MM.1S (cell line): Measurements from ENCODE around the gene NDUFA11.
"Not testable (repeated sequence)": the region's sequence is repeated elsewhere in the genome, so short reads cannot be mapped to it uniquely, and the experiment has no call there.

Experiments
- DNase-seq: peaks from one replicate; pipeline ENCODE4 v3.0.0-alpha.2; 2015
- H2AFZ ChIP-seq: fragments of 300-600 bp; sonication (generic); 2 replicates; pipeline ENCODE4 v1.6.0; 2016; ENCODE audit warnings: antibody characterized with exemption, low read length
- H3F3A ChIP-seq: fragments of 300-600 bp; sonication (generic); 2 replicates; pipeline ENCODE4 v1.6.1; 2016; ENCODE audit warnings: mild to moderate bottlenecking, antibody characterized with exemption, low read length, moderate library complexity, mixed read lengths; ENCODE audit not compliant: insufficient read depth
- H3K27ac ChIP-seq: fragments of 300-600 bp; sonication (generic); 2 replicates; pipeline ENCODE4 v1.5.1; 2016; ENCODE audit warnings: mild to moderate bottlenecking, low read length
- H3K27me3 ChIP-seq: fragments of 300-600 bp; sonication (generic); replicated peaks from 2 replicates; pipeline ENCODE4 v1.6.0; 2016; ENCODE audit warnings: low read length; ENCODE audit not compliant: insufficient read depth
- H3K36me3 ChIP-seq: fragments of 300-600 bp; sonication (generic); replicated peaks from 2 replicates; pipeline ENCODE4 v1.6.1; 2016; ENCODE audit warnings: mild to moderate bottlenecking, low read length, mixed read lengths; ENCODE audit not compliant: insufficient read depth
- H3K4me1 ChIP-seq: fragments of 300-600 bp; sonication (generic); 2 replicates; pipeline ENCODE4 v1.6.1; 2016; ENCODE audit warnings: low read length, mixed read lengths
- H3K4me2 ChIP-seq: fragments of 300-600 bp; sonication (generic); 2 replicates; pipeline ENCODE4 v1.6.0; 2016; ENCODE audit warnings: low read depth, low read length
- H3K4me3 ChIP-seq: fragments of 300-600 bp; sonication (generic); 2 replicates; pipeline ENCODE4 v1.5.1; 2016; ENCODE audit warnings: low read length, mixed read lengths
- H3K79me2 ChIP-seq: fragments of 300-600 bp; sonication (generic); 2 replicates; pipeline ENCODE4 v1.6.1; 2016; ENCODE audit warnings: mixed run types, low read length, mixed read lengths
- H3K9ac ChIP-seq: fragments of 300-600 bp; sonication (generic); 2 replicates; pipeline ENCODE4 v1.6.1; 2016; ENCODE audit warnings: low read length, mixed read lengths
- H3K9me2 ChIP-seq: fragments of 300-600 bp; sonication (generic); replicated peaks from 2 replicates; pipeline ENCODE4 v1.6.1; 2016; ENCODE audit warnings: mild to moderate bottlenecking, low read length, mixed read lengths; ENCODE audit not compliant: insufficient read depth
- H3K9me3 ChIP-seq: fragments of 300-600 bp; sonication (generic); replicated peaks from 2 replicates; pipeline ENCODE4 v1.6.1; 2016; ENCODE audit warnings: mild to moderate bottlenecking, low read length, mixed read lengths; ENCODE audit not compliant: insufficient read depth
- H4K20me1 ChIP-seq: fragments of 300-600 bp; sonication (generic); 2 replicates; pipeline ENCODE4 v1.6.1; 2016; ENCODE audit warnings: mild to moderate bottlenecking, low read length, moderate library complexity, mixed read lengths; ENCODE audit not compliant: insufficient read depth
- CTCF ChIP-seq: fragments of 300-600 bp; sonication (generic); IDR thresholded peaks from 2 replicates; pipeline ENCODE4 v1.5.1; 2016; ENCODE audit warnings: antibody characterized with exemption, low read length, mixed read lengths
- EZH2 ChIP-seq: fragments of 300-600 bp; sonication (generic); optimal IDR thresholded peaks from 2 replicates; pipeline ENCODE3; 2017; ENCODE audit warnings: low read depth, mild to moderate bottlenecking, antibody characterized with exemption, low read length, mixed read lengths
- EZH2phosphoT487 ChIP-seq: fragments of 300-600 bp; sonication (generic); IDR thresholded peaks from 2 replicates; pipeline ENCODE4 v1.6.1; 2018; ENCODE audit warnings: antibody characterized with exemption, low read length

Gene NDUFA11

DNA sequence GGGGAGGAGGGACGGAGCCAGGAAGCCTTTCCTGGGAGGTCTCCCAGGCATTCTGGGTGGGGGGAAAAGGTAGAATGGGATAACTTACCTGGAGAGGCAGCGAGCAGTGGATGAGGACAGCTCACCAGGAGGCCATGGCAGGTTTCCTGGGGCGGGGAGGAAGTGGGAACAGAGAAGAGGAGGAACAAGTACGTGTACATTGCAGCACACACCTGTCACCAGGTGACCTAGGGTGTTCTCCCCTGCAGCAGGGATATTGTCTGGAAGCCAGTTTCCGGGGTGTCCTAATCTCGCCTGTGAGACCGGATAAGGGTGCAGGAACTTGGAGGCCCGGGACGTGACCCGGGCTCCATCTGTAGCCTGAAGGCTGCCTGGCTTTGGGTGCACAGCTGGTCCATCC lies 52.3 kb downstream of the NDUFA11 start, which contains the start of gene FUT3:
TSS of gene FUT3 (minus strand) at position 148 of the 400 bp plus-strand sequence.
- DNase-seq: no peak
- H3K4me2 ChIP-seq: no peak within 1 kb of the TSS

GRCh38 chr19:5850743-5851293 lies 52.8 kb downstream of the NDUFA11 start:
- no peaks in the 10 kb centered on the region for H3F3A ChIP-seq
- H3K9ac ChIP-seq: no peak overlapping the region
- no peak overlapping the region for H2AFZ ChIP-seq
- H3K36me3 ChIP-seq: no peaks in the 10 kb centered on the region
- DNase-seq: no peak
- H3K27ac ChIP-seq: no peak overlapping the region
- TF ChIP-seq EZH2 (no peak), CTCF (no peak), EZH2phosphoT487 (no peak)
- no peaks in the 10 kb centered on the region for H3K79me2 ChIP-seq
- H3K4me2 ChIP-seq: no peak overlapping the region
- no peaks in the 10 kb centered on the region for H3K9me2 ChIP-seq
- H4K20me1 ChIP-seq: no peaks in the 10 kb centered on the region
- no peaks in the 10 kb centered on the region for H3K9me3 ChIP-seq
- H3K27me3 ChIP-seq: peaks cover 94% of the 10 kb centered on the region
- no peak overlapping the region for H3K4me3 ChIP-seq
- no peaks in the 10 kb centered on the region for H3K4me1 ChIP-seq

More for the DNA sequence above, 52.3 kb downstream of the NDUFA11 start, which contains the start of gene FUT3:
- Histone ChIP-seq H3K27ac (no peak within 1 kb of the TSS), H3K9me3 (no peaks in the 10 kb centered on the region), H3K79me2 (no peaks in the 10 kb centered on the region), H3F3A (no peaks in the 10 kb centered on the region), H3K27me3 (peaks cover 96% of the 10 kb centered on the region), H3K9me2 (no peaks in the 10 kb centered on the region), H3K9ac (no peak within 1 kb of the TSS), H4K20me1 (no peaks in the 10 kb centered on the region), H3K4me1 (no peaks in the 10 kb centered on the region), H3K36me3 (no peaks in the 10 kb centered on the region), H2AFZ (no peak within 1 kb of the TSS), H3K4me3 (no peak within 1 kb of the TSS)
- no peak for TF ChIP-seq CTCF
- TF ChIP-seq EZH2phosphoT487: no peak
- no peak for TF ChIP-seq EZH2

DNA sequence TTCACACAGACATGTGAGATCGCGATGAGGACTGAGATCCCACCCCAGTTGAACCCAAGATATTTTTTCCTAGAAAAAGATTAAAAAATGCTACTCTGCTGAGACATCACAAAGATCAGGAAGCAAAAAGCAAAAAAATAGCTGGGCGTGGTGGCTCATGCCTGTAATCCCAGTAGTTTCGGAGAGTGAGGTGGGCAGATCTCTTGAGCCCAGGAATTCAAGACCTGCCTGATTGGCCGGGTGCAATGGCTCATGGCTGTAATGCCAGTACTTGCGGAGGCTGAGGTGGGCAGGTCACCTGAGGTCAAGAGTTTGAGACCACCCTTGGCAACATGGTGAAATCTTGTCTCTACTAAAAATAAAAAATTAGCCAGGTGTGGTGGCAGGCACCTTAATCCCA lies 53.4 kb downstream of the NDUFA11 start:
- TF ChIP-seq CTCF (no peak), EZH2phosphoT487 (no peak), EZH2 (no peak)
- no peak overlapping the region for H3K4me2 ChIP-seq

GRCh38 chr19:5848621-5849020 lies 55.0 kb downstream of the NDUFA11 start:
- not testable (repeated sequence) for DNase-seq, H3K4me2 ChIP-seq, H3K79me2 ChIP-seq, H3K9me2 ChIP-seq, H3K9me3 ChIP-seq, H3K4me3 ChIP-seq, H3K9ac ChIP-seq, H3K27ac ChIP-seq, H4K20me1 ChIP-seq, H3F3A ChIP-seq, H3K4me1 ChIP-seq, H2AFZ ChIP-seq, H3K36me3 ChIP-seq
- H3K27me3 ChIP-seq: peaks cover 90% of the 10 kb centered on the region

More for the DNA sequence above, 53.4 kb downstream of the NDUFA11 start:
- Histone ChIP-seq H3K9me3 (no peaks in the 10 kb centered on the region), H2AFZ (no peak overlapping the region), H3K9me2 (no peaks in the 10 kb centered on the region), H3K9ac (no peak overlapping the region), H3F3A (no peaks in the 10 kb centered on the region), H3K4me3 (no peak overlapping the region), H3K27ac (no peak overlapping the region), H3K36me3 (no peaks in the 10 kb centered on the region), H4K20me1 (no peaks in the 10 kb centered on the region), H3K27me3 (peaks cover 93% of the 10 kb centered on the region), H3K79me2 (no peaks in the 10 kb centered on the region), H3K4me1 (no peaks in the 10 kb centered on the region)
- DNase-seq: no peak

DNA sequence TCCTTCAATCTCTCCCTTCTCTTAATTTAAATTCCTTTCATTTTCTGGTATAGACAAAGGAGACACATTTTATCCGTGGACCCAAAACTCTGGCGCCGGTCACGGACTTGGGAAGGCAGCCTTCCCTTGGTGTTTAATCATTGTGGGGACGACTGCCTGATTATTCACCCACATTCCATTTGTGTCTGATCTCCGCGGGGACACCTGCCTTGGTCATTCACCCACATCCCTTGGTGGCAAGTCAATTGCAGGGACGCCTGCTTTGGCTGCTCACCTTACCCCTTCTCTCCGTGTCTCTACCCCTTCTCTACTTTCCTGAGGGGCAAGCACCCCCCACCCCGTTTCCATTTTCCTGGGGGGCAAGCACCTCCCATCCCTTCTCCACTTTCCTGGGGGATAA lies 55.7 kb downstream of the NDUFA11 start:
- not testable (repeated sequence) for H3K79me2 ChIP-seq, H3K9me2 ChIP-seq, H2AFZ ChIP-seq, H3K36me3 ChIP-seq, H3F3A ChIP-seq, H3K4me3 ChIP-seq, H3K9me3 ChIP-seq, H4K20me1 ChIP-seq, H3K27ac ChIP-seq, H3K4me1 ChIP-seq, DNase-seq, H3K4me2 ChIP-seq, H3K9ac ChIP-seq
- H3K27me3 ChIP-seq: peaks cover 92% of the 10 kb centered on the region
